IMR-90 (cell line): Measurements from ENCODE around the gene EIF1AD.

Experiments used
- BHLHE40 ChIP-seq: fragments of 150-350 bp; IDR thresholded peaks from 2 replicates; pipeline ENCODE4 v1.6.1; 2016; ENCODE audit warnings: mild to moderate bottlenecking, low read depth, low read length
- CEBPB ChIP-seq: IDR thresholded peaks from 2 replicates; pipeline ENCODE4 v1.6.1; 2012; ENCODE audit warnings: low read depth, low read length, improper control_type of control experiment
- FOS ChIP-seq: fragments of 150-350 bp; IDR thresholded peaks from 2 replicates; pipeline ENCODE4 v1.6.1; 2016; ENCODE audit warnings: low read depth, low read length
- MXI1 ChIP-seq: IDR thresholded peaks from 2 replicates; pipeline ENCODE4 v1.6.1; 2012; ENCODE audit warnings: low read depth, mild to moderate bottlenecking, low read length, moderate library complexity, borderline replicate concordance
- NFE2L2 ChIP-seq: fragments of 150-350 bp; IDR thresholded peaks from 2 replicates; pipeline ENCODE4 v1.6.1; 2016; ENCODE audit warnings: low read depth, mild to moderate bottlenecking, low read length
- POLR2A ChIP-seq: IDR thresholded peaks from 2 replicates; pipeline ENCODE4 v1.6.1; 2012; ENCODE audit warnings: mild to moderate bottlenecking, low read depth, low read length
- RAD21 ChIP-seq: IDR thresholded peaks from 2 replicates; pipeline ENCODE4 v1.6.1; 2012; ENCODE audit warnings: low read length, improper control_type of control experiment
- RCOR1 ChIP-seq: IDR thresholded peaks from 2 replicates; pipeline ENCODE4 v1.6.1; 2012; ENCODE audit warnings: mild to moderate bottlenecking, low read length, improper control_type of control experiment; ENCODE audit not compliant: insufficient replicate concordance
- RFX5 ChIP-seq: IDR thresholded peaks from 2 replicates; pipeline ENCODE4 v1.8.0; 2012; ENCODE audit warnings: low read depth, mild to moderate bottlenecking, low read length, moderate library complexity
- SMC3 ChIP-seq: fragments of 150-350 bp; IDR thresholded peaks from 2 replicates; pipeline ENCODE4 v1.6.1; 2016; ENCODE audit warnings: low read depth, mild to moderate bottlenecking, antibody characterized with exemption, low read length, moderate library complexity
- TF ChIP-seq, protein P1 (sequence below): conservative IDR thresholded peaks from 2 replicates; pipeline ENCODE4 v1.5.1; 2012; ENCODE audit warnings: mild to moderate bottlenecking, low read depth, low read length, improper control_type of control experiment
- TF ChIP-seq, protein P2 (sequence below): fragments of 150-350 bp; IDR thresholded peaks from 2 replicates; pipeline ENCODE4 v1.6.1; 2017; ENCODE audit warnings: mild to moderate bottlenecking, antibody characterized with exemption, low read length, low read depth
- TF ChIP-seq, protein P3 (sequence below): fragments of 150-350 bp; IDR thresholded peaks from 2 replicates; pipeline ENCODE4 v1.6.1; 2016; ENCODE audit warnings: low read depth, mild to moderate bottlenecking, low read length, moderate library complexity, borderline replicate concordance

- TF ChIP-seq, protein P1, sequence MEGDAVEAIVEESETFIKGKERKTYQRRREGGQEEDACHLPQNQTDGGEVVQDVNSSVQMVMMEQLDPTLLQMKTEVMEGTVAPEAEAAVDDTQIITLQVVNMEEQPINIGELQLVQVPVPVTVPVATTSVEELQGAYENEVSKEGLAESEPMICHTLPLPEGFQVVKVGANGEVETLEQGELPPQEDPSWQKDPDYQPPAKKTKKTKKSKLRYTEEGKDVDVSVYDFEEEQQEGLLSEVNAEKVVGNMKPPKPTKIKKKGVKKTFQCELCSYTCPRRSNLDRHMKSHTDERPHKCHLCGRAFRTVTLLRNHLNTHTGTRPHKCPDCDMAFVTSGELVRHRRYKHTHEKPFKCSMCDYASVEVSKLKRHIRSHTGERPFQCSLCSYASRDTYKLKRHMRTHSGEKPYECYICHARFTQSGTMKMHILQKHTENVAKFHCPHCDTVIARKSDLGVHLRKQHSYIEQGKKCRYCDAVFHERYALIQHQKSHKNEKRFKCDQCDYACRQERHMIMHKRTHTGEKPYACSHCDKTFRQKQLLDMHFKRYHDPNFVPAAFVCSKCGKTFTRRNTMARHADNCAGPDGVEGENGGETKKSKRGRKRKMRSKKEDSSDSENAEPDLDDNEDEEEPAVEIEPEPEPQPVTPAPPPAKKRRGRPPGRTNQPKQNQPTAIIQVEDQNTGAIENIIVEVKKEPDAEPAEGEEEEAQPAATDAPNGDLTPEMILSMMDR: no peak
- TF ChIP-seq RFX5: no peak
- TF ChIP-seq RAD21: no peak
- no peak for TF ChIP-seq POLR2A
- TF ChIP-seq, protein P2, sequence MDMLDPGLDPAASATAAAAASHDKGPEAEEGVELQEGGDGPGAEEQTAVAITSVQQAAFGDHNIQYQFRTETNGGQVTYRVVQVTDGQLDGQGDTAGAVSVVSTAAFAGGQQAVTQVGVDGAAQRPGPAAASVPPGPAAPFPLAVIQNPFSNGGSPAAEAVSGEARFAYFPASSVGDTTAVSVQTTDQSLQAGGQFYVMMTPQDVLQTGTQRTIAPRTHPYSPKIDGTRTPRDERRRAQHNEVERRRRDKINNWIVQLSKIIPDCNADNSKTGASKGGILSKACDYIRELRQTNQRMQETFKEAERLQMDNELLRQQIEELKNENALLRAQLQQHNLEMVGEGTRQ: no peak
- TF ChIP-seq FOS: no peak
- TF ChIP-seq MXI1: no peak
- TF ChIP-seq SMC3: no peak
- no peak for TF ChIP-seq RCOR1
- TF ChIP-seq BHLHE40: no peak
- no peak for TF ChIP-seq NFE2L2
- TF ChIP-seq, protein P3, sequence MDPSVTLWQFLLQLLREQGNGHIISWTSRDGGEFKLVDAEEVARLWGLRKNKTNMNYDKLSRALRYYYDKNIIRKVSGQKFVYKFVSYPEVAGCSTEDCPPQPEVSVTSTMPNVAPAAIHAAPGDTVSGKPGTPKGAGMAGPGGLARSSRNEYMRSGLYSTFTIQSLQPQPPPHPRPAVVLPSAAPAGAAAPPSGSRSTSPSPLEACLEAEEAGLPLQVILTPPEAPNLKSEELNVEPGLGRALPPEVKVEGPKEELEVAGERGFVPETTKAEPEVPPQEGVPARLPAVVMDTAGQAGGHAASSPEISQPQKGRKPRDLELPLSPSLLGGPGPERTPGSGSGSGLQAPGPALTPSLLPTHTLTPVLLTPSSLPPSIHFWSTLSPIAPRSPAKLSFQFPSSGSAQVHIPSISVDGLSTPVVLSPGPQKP: no peak
- no peak for TF ChIP-seq CEBPB
Observed at GRCh38 chr11:66008095-66008467, 6.1 kb upstream of the EIF1AD start.
